Nephron (organoid): ENCODE measurements around the gene SLX9.
"Not testable (repeated sequence)": the region's sequence is repeated elsewhere in the genome, so short reads cannot be mapped to it uniquely, and the experiment has no call there.

ENCODE experiments used
- H3K27ac Mint-ChIP-seq, 3 experiments: 2 replicates each; pipeline ENCODE4 v1.8.0; 2020; ENCODE audit warnings: mixed read lengths in 3 of 3, mild to moderate bottlenecking in 2 of 3, moderate library complexity in 1 of 3
- H3K27me3 Mint-ChIP-seq: 2 replicates; pipeline ENCODE4 v1.8.0; 2021; ENCODE audit warnings: low read depth, mild to moderate bottlenecking, moderate library complexity, mixed read lengths
- H3K36me3 Mint-ChIP-seq: 2 replicates; pipeline ENCODE4 v1.8.0; 2020; ENCODE audit warnings: low read depth, mixed read lengths
- H3K4me1 Mint-ChIP-seq: 2 replicates; pipeline ENCODE4 v1.8.0; 2020; ENCODE audit warnings: mixed read lengths
- H3K4me3 Mint-ChIP-seq, 3 experiments: 2 replicates each; pipeline ENCODE4 v1.8.0; 2020; ENCODE audit warnings: mild to moderate bottlenecking in 3 of 3, mixed read lengths in 3 of 3, moderate library complexity in 2 of 3
- H3K9me3 Mint-ChIP-seq: 2 replicates; pipeline ENCODE4 v1.8.0; 2020; ENCODE audit warnings: mixed read lengths
- TF ChIP-seq, protein P1 (sequence below), 3 experiments: fragments of 200-600 bp; sonication (generic); IDR thresholded peaks; one replicate each; pipeline ENCODE4 v1.5.0; 2021; ENCODE audit warnings: antibody characterized with exemption in 3 of 3; ENCODE audit not compliant: unreplicated experiment in 3 of 3

Gene SLX9

DNA sequence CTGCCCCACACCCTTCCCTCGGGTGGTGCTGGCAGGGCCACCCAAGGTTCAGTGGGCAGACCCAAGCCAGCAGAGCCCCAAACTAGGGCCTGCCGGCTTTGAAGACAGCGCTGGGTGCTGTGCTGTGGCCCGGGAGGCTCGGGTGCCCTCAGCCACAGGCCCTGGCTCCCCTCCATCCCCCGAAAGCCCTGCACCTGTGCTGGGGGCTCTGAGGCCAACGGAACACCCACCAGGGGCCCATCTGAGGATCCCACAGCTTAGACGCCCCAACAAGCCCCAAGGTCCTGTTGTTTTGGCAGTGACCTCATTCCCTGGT is 27.7 kb upstream of the SLX9 start:
- no peak overlapping the region for H3K27ac Mint-ChIP-seq
- no peaks in the 10 kb centered on the region for H3K36me3 Mint-ChIP-seq
- H3K9me3 Mint-ChIP-seq = no peaks in the 10 kb centered on the region
- peaks cover 47% of the 10 kb centered on the region for H3K27me3 Mint-ChIP-seq
- no peak overlapping the region for H3K4me3 Mint-ChIP-seq
- TF ChIP-seq, protein P1, sequence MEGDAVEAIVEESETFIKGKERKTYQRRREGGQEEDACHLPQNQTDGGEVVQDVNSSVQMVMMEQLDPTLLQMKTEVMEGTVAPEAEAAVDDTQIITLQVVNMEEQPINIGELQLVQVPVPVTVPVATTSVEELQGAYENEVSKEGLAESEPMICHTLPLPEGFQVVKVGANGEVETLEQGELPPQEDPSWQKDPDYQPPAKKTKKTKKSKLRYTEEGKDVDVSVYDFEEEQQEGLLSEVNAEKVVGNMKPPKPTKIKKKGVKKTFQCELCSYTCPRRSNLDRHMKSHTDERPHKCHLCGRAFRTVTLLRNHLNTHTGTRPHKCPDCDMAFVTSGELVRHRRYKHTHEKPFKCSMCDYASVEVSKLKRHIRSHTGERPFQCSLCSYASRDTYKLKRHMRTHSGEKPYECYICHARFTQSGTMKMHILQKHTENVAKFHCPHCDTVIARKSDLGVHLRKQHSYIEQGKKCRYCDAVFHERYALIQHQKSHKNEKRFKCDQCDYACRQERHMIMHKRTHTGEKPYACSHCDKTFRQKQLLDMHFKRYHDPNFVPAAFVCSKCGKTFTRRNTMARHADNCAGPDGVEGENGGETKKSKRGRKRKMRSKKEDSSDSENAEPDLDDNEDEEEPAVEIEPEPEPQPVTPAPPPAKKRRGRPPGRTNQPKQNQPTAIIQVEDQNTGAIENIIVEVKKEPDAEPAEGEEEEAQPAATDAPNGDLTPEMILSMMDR (IDR thresholded peaks at IDR 0.05; ENCODE audit: unreplicated experiment in 3 of 3) = no peak
- peaks cover 26% of the 10 kb centered on the region for H3K4me1 Mint-ChIP-seq

- not testable (repeated sequence) for H3K9me3 Mint-ChIP-seq, H3K4me3 Mint-ChIP-seq, H3K36me3 Mint-ChIP-seq, H3K27ac Mint-ChIP-seq
- H3K27me3 Mint-ChIP-seq = peaks cover 53% of the 10 kb centered on the region
- peaks cover 26% of the 10 kb centered on the region for H3K4me1 Mint-ChIP-seq
Measured at GRCh38 chr21:44912506-44913412, 27.1 kb upstream of the SLX9 start.

DNA sequence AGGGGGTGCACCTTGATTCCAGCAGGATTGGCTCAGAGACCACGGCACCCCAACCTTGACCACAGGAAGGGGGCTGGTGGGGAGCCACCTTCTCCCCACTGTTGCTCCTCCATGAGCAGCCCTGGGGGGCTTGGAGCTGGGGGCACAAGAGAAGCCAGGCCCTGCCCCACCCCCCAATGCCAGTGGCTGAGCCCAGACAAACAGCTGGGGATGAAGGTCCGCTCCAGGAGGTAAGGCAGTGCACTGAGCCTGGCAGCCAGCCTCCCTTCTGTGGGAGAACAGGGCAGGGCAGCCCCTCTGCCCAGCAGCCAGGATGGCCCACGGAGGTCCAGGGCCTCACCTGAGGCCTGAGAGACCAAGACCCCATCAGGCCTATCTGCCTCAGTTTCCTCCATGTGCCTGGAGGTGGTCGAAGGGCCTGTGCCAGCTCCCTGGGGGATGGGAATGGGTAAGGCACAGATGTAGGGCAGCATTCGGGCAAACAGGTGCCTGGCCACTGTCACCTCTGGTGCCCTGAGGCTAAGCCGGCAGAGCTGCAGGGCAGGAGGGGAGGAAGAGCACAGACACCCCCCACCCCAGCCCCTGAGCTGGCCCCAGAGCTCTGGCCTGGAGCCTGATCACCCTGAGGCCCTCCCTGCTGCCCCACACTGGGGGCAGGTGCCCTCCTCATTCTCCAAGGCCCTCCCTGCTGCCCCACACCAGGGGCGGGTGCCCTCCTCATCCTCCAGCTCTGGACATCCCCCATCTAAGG is 26.2 kb upstream of the SLX9 start:
- H3K4me3 Mint-ChIP-seq = no peak overlapping the region
- H3K27me3 Mint-ChIP-seq = peaks cover 58% of the 10 kb centered on the region
- no peaks in the 10 kb centered on the region for H3K36me3 Mint-ChIP-seq
- H3K4me1 Mint-ChIP-seq = peaks cover 19% of the 10 kb centered on the region
- H3K27ac Mint-ChIP-seq = no peak overlapping the region
- H3K9me3 Mint-ChIP-seq = no peaks in the 10 kb centered on the region
- TF ChIP-seq, protein P1 (IDR thresholded peaks at IDR 0.05; ENCODE audit: unreplicated experiment in 3 of 3) = no peak

GRCh38 chr21:44914176-44914874 is 25.5 kb upstream of the SLX9 start:
- Mint-ChIP-seq H3K9me3 (no peaks in the 10 kb centered on the region), H3K27ac (no peak overlapping the region), H3K4me1 (peaks cover 13% of the 10 kb centered on the region), H3K27me3 (peaks cover 58% of the 10 kb centered on the region), H3K4me3 (no peak overlapping the region), H3K36me3 (no peaks in the 10 kb centered on the region)
- TF ChIP-seq, protein P1 (IDR thresholded peaks at IDR 0.05; ENCODE audit: unreplicated experiment in 3 of 3) = no peak

- H3K9me3 Mint-ChIP-seq = peaks cover 4% of the 10 kb centered on the region
- no peaks in the 10 kb centered on the region for H3K36me3 Mint-ChIP-seq
- H3K4me3 Mint-ChIP-seq = no peak overlapping the region
- H3K27ac Mint-ChIP-seq = no peak overlapping the region
- peaks cover 5% of the 10 kb centered on the region for H3K4me1 Mint-ChIP-seq
- TF ChIP-seq, protein P1 (IDR thresholded peaks at IDR 0.05; ENCODE audit: unreplicated experiment in 3 of 3) = no peak
- peaks cover 72% of the 10 kb centered on the region for H3K27me3 Mint-ChIP-seq
Measured at GRCh38 chr21:44916965-44917364, 22.9 kb upstream of the SLX9 start.

DNA sequence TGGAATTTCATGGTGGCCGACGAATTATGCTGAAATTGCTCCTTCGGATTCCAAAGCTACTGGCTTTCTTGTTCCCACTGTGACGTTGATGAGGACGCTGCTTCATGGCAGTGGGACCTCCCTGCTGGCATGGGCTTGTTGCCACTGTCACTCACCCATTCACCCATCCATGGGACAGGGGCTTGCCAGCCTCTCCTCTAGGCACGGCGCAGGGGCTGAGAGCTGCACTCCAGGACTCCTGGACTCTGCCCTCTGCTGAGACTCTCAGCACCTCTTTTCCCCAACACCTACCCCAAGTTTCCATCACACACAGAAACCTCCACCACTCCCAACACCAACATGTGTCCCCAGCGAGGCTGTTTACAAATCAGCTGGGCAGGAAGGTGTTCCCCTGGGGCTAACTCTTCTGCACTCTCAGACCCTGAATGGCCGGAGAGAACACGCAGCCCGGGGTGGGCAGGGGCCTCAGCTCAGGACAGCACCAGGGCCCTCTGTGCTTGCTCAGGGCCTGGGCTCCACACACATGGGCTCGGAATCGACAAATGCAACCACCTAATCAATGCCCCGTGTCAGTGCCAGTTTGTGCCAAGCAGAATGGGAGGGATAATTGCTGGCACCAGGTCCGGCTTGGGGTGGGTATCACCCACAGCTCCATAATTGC is 22.3 kb upstream of the SLX9 start:
- peaks cover 78% of the 10 kb centered on the region for H3K27me3 Mint-ChIP-seq
- H3K9me3 Mint-ChIP-seq = peaks cover 4% of the 10 kb centered on the region
- TF ChIP-seq, protein P1 (IDR thresholded peaks at IDR 0.05; ENCODE audit: unreplicated experiment in 3 of 3) = no peak
- H3K27ac Mint-ChIP-seq = no peak overlapping the region
- H3K36me3 Mint-ChIP-seq = no peaks in the 10 kb centered on the region
- H3K4me3 Mint-ChIP-seq = no peak overlapping the region
- peaks cover 5% of the 10 kb centered on the region for H3K4me1 Mint-ChIP-seq
